LHCN-M2 (cell line): ENCODE data around the gene SLC11A1. TPM values are rescaled to one million over a fixed set of nuclear protein-coding genes. Genes with fewer than 3 reads are reported as not detected.
A peak's percentile ranks its signal among the peaks of the same experiment; 100 is the strongest.

Experiments used
- DNase-seq: peaks from one replicate; pipeline ENCODE4 v3.0.0-alpha.2; 2012; ENCODE audit warnings: low read depth
- total RNA-seq: library from RNA; depleted of rRNA; stranded (reverse); fragments of >200 nt; gene quantifications from 2 replicates; pipeline ENCODE4 v1.2.3, GENCODE V29; 2014

The SLC11A1 gene
- total RNA-seq, 1 experiment from 2014 or later = 0.11 TPM

- no peak for DNase-seq
These were observed 15.3 kb upstream of the SLC11A1 start for GRCh38 chr2:218366621-218367414.

- no peak for DNase-seq
These were observed 14.5 kb upstream of the SLC11A1 start for GRCh38 chr2:218367415-218368149.

GRCh38 chr2:218368150-218368528, 13.9 kb upstream of the SLC11A1 start:
- DNase-seq = no peak

- DNase-seq = no peak
These were observed 13.4 kb upstream of the SLC11A1 start for GRCh38 chr2:218368621-218369153.

- no peak for DNase-seq
These were observed 12.7 kb upstream of the SLC11A1 start for GRCh38 chr2:218369330-218369729.

- DNase-seq = no peak
These were observed 11.5 kb upstream of the SLC11A1 start for GRCh38 chr2:218370410-218371063.

- DNase-seq = no peak
These were observed 10.1 kb upstream of the SLC11A1 start for GRCh38 chr2:218371983-218372350.

- DNase-seq = no peak
These were observed 7.3 kb upstream of the SLC11A1 start for GRCh38 chr2:218374795-218375194.

- DNase-seq = peak; percentile 41
These were observed 6.9 kb upstream of the SLC11A1 start for GRCh38 chr2:218375212-218375611.

- DNase-seq = no peak
These were observed 4.0 kb upstream of the SLC11A1 start for GRCh38 chr2:218378053-218378452.

GRCh38 chr2:218382785-218383184, 712 bp downstream of the SLC11A1 start:
- no peak for DNase-seq

GRCh38 chr2:218383892-218384519, 1.9 kb downstream of the SLC11A1 start:
- DNase-seq = peak; percentile 19

GRCh38 chr2:218384975-218385374, 2.9 kb downstream of the SLC11A1 start:
- DNase-seq = no peak

GRCh38 chr2:218386505-218387368, 4.7 kb downstream of the SLC11A1 start:
- no peak for DNase-seq

GRCh38 chr2:218387369-218388194, 5.5 kb downstream of the SLC11A1 start:
- DNase-seq = peak; percentile 28

- DNase-seq = no peak
These were observed 7.5 kb downstream of the SLC11A1 start for GRCh38 chr2:218389333-218390150.

GRCh38 chr2:218391202-218391601, 9.1 kb downstream of the SLC11A1 start:
- DNase-seq = no peak

GRCh38 chr2:218392459-218392858, 10.4 kb downstream of the SLC11A1 start:
- no peak for DNase-seq

- DNase-seq = no peak
These were observed 10.9 kb downstream of the SLC11A1 start for GRCh38 chr2:218392891-218393462.
